ENCODE results near the gene CRACDL.

Gene CRACDL, protein sequence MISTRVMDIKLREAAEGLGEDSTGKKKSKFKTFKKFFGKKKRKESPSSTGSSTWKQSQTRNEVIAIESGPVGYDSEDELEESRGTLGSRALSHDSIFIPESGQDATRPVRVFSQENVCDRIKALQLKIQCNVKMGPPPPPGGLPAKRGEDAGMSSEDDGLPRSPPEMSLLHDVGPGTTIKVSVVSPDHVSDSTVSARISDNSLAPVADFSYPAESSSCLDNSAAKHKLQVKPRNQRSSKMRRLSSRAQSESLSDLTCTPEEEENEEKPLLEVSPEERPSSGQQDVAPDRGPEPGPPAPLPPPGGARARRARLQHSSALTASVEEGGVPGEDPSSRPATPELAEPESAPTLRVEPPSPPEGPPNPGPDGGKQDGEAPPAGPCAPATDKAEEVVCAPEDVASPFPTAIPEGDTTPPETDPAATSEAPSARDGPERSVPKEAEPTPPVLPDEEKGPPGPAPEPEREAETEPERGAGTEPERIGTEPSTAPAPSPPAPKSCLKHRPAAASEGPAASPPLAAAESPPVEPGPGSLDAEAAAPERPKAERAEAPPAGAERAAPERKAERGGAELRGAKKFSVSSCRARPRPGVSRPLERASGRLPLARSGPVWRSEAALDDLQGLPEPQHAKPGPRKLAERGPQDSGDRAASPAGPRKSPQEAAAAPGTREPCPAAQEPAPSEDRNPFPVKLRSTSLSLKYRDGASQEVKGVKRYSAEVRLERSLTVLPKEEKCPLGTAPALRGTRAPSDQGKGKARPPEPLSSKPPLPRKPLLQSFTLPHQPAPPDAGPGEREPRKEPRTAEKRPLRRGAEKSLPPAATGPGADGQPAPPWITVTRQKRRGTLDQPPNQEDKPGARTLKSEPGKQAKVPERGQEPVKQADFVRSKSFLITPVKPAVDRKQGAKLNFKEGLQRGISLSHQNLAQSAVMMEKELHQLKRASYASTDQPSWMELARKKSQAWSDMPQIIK

GRCh38 chr2:98935777-98936352 is at the start of gene CRACDL:
CRACDL (minus strand) TSS chr2:98936225; CDS start chr2:98846800, 89,425 bp downstream.
- DNase-seq (ENCODE audit: low read depth in 2 of 2), result no peak

DNA sequence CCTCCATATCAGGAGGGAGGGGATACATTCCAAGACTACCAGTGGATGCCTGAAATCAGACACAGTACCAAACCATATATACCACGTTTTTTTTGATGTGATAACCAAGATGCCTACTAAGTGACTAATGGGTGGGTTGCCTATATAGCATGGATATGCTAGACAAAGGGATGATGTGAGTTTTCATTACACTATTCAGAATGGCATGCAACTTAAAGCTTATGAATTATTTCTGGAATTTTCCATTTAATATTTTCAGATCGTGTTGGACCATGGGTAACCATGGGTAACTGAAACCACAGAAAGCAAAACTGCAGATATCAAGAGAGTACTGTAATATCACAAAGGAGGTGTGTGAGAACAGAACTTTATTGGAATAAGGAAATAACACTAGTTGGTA is 39.6 kb upstream of the CRACDL start:
- DNase-seq (ENCODE audit: low read depth in 2 of 2), result no peak

GRCh38 chr2:98972582-98973167 is 36.6 kb upstream of the CRACDL start:
- DNase-seq (ENCODE audit: low read depth in 2 of 2), result no peak

- DNase-seq (ENCODE audit: low read depth in 2 of 2), result peak; percentile 4 to 9
Measured at GRCh38 chr2:98959810-98960507, 23.9 kb upstream of the CRACDL start.

DNA sequence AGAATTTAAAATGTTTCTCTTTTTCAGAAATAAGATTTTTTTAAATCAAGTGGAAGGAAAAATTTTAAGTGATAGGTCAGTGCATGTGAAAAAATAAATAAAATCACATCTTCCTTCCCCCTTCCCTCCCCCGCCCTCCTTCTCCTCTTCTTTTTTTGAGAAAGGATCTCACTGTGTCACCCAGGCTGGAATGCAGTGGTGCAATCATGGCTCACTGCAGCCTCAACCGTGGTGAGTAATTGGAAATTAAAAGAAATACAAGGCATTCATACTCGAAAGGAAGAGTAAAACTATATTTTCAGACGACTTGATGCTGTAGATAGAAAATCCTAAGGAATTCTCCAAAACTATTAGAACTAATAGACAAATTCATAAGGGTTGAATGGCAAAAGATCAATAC is 16.9 kb upstream of the CRACDL start:
- no peak for DNase-seq (ENCODE audit: low read depth in 2 of 2)

DNA sequence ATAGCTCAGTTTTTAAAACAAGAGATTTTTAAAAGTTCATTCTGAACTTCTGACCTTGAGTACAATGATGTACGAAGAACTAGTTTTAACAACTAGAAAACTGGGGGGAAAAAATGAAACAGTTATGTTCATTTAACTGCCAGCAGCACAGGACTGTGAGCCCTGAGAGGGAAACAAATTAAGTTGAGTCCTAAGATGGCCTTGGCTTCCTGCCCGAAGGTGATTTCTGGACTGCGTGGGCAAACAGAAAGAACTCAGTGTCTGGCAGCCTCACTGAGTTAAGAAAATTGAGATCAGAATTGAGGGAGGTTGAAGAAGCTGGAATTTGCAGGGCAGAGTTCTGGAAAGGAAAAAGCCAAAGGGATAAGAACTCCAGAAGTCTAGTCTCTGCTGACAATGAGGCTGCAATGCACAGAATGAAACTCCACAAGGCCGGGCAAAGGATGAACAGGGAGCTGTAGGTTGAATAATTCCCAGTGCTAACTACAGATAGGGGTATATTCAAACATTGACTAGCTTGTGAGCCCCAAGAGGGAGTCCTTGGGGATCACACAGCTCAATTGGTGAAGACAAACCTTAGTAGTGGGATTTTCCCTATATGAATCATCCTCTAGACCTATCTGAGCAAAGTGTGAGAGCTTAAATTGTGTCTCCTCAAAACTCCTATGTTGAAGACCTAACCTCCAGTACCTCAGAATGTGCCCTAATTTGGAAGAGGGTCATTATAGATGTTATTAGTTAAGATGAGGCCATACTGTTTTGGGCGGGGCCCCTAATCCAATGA is 13.1 kb upstream of the CRACDL start:
- DNase-seq (ENCODE audit: low read depth in 2 of 2), result no peak

- DNase-seq (ENCODE audit: low read depth in 2 of 2), result no peak
Measured at GRCh38 chr2:98947554-98947953, 11.5 kb upstream of the CRACDL start.

DNA sequence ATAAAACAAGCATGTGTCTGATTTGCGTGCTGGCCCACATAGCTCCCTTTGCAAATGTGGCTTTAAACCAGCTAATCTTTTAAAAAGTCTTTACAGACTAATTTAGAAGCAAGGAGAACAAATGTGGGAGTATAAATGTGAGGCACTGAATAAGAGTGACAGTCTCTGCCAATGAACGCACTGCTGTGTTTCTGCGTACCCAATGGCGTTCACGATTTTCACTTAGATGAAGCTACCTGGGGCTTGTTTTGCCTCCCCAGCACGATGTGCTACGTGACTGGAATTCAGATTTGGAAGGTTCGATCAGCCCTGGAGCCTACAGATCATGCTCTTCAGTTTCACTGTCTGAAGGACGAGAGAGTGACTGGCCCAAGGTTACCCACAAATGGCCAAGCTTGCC is 10.8 kb upstream of the CRACDL start:
- no peak for DNase-seq (ENCODE audit: low read depth in 2 of 2)

DNA sequence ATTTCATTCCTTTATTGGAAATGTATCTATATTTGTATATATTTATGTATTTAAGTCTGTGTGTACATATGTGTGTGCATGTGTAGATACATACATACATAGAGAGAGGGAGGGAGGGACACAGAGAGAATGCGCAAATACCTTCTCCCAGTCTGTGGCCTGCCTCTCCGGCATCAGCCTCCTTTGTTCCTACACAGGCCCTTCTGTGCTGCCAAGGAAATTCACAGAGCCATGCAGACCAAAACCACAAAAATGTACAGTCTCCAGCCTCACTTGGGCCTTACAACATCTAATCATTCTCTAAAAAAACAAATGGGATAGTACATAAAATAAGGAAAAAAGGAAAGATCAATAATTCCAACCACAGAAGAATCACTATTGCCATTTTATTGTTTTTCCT is 8.8 kb upstream of the CRACDL start:
- DNase-seq (ENCODE audit: low read depth in 2 of 2), result peak; percentile 13 to 18

GRCh38 chr2:98940102-98940501 is 4.1 kb upstream of the CRACDL start:
- no peak for DNase-seq (ENCODE audit: low read depth in 2 of 2)

DNA sequence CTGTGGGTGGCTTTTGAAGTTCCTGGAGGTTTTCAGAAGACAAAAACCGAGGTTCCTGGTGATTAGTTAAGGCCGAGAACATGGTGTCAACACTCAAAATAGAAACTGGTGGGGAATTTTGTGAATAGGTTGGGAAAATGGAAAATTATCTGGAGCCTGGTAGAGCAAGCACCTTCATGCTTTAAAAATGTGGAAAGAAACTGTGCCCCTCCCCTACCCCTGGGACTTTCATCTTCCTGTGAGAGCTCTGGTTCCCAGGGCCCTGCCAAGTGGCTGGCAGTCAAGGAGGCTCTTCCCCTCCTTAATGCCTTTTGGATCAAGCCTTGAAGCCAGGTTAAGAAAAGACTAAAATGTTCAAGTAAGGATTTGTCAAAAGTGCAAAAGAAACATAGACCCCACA is 1.9 kb upstream of the CRACDL start:
- no peak for DNase-seq (ENCODE audit: low read depth in 2 of 2)

DNA sequence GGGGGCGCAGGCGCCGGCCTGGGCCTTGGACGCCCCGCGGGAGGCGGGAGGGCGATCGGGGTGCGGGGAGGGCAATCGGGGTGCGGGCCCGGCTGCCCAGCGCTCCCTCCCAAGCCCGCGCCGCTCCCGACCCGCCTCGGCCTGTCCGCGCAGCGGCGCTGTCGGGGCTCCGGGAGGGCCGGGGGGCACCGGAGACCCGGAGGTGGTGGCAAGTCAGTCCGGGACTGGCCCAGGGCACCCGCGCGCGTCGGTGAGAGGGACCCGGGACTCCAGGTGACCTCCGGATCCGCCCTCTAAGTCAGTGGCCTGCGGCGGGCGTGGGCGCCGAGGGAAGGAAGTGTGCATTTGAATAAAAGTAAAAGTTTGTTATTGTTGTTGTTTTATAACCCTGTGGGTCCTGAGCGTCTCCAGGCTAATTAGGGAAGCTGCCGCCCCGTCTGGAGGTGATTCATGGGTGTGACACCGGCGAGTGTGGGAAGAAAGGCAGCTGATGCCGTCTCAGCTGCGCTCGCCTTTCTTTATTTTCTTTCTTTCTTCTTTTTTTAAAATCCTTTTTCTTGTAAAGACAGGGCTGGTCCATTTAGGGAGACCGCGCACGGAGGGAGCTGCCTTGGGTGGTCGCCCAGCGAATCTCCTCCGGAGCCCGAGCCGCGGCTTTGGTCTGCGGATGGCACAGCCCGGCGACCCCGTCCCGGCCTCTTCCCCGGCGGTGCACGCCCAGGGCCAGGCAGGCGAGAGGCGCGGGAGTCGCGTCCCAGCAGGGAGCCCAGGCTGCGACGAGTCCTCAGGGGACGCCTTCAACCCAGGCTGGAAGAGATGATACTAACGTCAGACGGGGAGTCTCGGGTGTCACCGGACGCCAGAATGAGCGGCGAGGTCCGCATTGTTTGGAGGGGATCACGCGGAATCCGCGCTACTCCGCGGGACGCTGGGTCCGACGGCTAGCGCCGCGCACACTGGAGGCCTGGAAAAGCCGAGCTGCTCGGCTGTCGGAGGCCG is 627 bp upstream of the CRACDL start:
- DNase-seq (ENCODE audit: low read depth in 2 of 2), result no peak

DNA sequence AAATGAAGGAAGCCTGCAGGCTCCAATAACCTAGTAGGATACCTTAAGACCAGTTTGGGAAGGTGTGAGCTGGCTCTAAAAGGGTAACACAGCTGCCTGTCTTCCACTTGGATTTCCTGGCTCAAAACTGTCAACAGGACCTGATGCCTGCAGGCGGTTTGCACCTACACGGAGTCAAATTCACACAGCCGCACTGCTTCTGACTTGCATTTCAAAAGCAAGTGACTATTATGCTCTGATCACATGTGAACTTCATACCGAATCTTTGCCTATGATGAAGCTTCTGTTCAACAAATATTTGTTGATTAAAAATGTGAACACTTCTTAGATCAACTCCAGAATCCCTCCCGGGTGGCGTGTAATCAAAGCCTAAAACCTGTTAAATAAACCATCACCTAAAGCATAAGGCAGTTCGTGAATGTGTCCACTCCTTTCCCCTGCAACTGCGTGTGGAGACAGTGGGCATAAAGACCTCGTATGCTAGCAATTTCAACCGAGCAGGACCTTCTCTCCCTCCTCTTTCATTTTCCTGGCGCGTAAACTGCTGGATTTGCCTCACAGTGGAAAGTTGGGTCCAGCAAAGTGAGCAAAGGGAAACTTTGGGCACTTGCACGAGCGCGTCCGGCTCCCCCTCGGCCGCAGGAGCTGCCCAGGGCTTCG is 784 bp downstream of the CRACDL start:
- no peak for DNase-seq (ENCODE audit: low read depth in 2 of 2)

- DNase-seq (ENCODE audit: low read depth in 2 of 2), result no peak
Measured at GRCh38 chr2:98932778-98933343, 3.2 kb downstream of the CRACDL start.

DNA sequence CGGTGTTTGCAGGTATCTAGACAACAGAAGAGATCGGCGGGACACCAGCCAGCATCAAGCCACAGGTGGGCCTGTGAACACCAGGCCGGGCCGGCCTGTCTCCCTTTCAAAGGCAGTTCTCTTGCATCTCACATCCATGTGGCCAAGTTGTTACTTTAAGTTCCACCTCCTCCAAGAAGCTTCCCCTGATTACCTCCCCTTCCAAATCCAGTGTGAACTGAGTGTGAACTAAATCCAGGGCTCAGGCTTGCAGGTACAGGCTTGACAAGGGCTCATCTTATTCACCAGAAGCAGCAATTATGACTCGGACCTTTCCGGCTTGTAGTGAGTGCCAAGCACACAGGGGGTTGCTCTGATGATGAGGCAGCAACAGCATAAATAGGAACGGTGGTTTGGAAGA is 3.9 kb downstream of the CRACDL start:
- no peak for DNase-seq (ENCODE audit: low read depth in 2 of 2)

DNA sequence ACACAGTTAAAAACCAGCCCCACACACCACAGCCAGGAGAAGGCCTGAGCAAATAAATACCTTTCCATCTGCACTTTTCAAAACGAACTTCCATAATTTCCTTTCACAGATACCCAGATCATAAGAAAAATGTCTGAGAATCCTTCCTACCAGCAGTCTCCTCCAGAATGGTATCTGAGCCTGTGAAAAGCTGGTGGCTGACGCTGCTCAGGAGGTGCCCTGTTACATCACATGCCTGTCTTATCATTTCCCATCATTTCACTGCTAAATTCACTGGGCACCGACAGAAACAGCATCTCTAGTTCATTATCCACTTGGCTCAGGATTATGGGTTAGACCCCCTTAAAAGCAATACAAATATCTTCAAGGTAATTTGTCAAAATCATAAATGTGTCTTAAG is 4.4 kb downstream of the CRACDL start:
- DNase-seq (ENCODE audit: low read depth in 2 of 2), result no peak

GRCh38 chr2:98929920-98930319 is 6.1 kb downstream of the CRACDL start:
- DNase-seq (ENCODE audit: low read depth in 2 of 2), result no peak

- no peak for DNase-seq (ENCODE audit: low read depth in 2 of 2)
Measured at GRCh38 chr2:98928242-98928641, 7.8 kb downstream of the CRACDL start.
